Raji (cell line): ENCODE data around the gene KRTAP10-3.

Source experiments
- POLR2A ChIP-seq: IDR thresholded peaks from 2 replicates; pipeline ENCODE4 v1.6.1; 2011; ENCODE audit warnings: low read depth, low read length, control low read depth; ENCODE audit not compliant: insufficient read depth

Gene KRTAP10-3

DNA sequence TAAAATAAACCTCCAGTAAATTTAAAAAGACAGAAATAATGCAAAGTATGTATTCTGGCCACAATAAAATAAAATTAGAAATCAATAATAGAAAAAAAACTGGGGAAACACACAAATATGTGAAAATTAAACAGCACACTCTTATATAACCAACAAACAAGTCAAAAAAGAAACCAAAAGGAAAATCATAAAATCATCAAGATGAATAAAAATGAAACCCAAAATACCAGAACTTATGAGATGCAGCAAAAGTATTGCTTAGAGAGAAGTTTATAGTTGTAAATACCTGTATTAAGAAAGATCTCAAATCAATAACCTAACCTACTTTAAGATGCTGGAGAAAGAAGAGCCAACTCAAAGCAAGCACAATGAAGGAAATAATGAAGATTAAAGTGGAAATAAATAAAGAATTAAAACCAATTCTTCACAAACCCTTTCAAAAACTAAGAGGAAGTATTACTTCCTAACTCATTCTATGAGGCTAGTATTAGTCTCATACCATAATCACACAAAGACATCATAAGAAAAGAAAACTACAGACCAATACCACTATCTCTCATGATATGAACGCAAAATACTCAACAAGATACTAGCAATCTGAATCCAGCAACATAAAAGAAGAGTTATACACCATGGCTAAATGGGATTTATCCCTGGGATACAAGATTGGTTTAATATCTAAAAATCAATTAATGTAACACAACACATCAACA is 6.4 kb upstream of the KRTAP10-3 start:
- TF ChIP-seq POLR2A: no peak

GRCh38 chr21:44564099-44564498 is 5.5 kb upstream of the KRTAP10-3 start:
- no peak for TF ChIP-seq POLR2A

- no peak for TF ChIP-seq POLR2A
These were observed 885 bp downstream of the KRTAP10-3 start for GRCh38 chr21:44557491-44558328.

DNA sequence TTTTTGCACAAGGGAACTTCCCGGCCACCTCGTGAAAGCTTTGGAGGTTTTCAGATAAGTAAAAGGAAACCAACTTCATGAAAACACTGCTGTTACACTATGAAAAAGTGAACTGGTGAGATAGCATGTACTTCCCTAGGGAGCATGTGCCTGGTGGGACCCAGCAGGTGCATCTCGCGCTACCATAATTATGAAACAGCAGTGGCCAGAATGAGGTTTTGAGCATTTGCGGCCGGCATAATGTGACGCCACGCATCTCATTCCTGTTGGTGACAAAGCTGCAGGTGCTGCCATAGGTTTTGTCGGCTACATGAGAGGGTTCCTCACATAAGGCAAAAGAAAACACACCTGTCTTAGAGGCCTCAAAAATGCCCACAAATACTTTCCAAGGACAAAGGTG is 1.7 kb downstream of the KRTAP10-3 start:
- TF ChIP-seq POLR2A: no peak

- no peak for TF ChIP-seq POLR2A
These were observed 3.3 kb downstream of the KRTAP10-3 start for GRCh38 chr21:44555200-44555875.

- TF ChIP-seq POLR2A: no peak
These were observed 5.9 kb downstream of the KRTAP10-3 start for GRCh38 chr21:44552681-44553080.

- no peak for TF ChIP-seq POLR2A
These were observed 6.5 kb downstream of the KRTAP10-3 start for GRCh38 chr21:44552136-44552535.

DNA sequence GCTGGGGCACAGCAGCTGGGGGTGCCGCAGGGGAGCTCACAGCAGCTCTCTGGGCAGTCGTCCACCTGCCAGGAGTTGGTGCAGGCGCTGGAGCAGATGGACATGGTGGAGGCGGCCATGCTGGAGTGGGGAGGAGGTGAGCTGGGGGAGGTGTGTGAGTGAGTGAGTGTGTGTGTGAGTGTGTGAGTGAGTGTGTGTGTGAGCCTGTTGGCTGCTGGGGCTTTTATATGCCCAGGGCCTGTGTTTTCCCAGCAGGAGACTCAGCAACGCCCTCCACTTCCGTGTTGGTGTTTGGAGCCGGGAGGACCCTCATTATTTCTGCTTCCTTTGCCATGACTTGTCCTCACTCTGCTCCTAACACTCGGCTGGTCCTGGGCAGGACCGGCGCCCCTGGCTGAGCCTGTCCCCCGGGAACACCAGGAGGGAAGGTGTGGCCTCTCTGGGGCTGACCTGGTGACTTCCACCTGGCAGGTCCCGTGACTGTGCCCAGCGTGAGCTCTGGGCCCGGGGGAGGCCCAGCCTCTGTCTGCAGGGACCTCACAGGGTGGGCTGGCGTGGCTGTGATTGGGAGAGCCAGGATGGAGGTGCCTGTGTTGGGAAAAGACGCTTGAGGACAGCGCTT is 7.1 kb downstream of the KRTAP10-3 start, which contains the start of gene KRTAP10-2:
Gene KRTAP10-2 (minus strand): TSS at position 166 of the 622 bp plus-strand sequence. CDS start 47 bp downstream, at position 119.
- TF ChIP-seq POLR2A: no peak

DNA sequence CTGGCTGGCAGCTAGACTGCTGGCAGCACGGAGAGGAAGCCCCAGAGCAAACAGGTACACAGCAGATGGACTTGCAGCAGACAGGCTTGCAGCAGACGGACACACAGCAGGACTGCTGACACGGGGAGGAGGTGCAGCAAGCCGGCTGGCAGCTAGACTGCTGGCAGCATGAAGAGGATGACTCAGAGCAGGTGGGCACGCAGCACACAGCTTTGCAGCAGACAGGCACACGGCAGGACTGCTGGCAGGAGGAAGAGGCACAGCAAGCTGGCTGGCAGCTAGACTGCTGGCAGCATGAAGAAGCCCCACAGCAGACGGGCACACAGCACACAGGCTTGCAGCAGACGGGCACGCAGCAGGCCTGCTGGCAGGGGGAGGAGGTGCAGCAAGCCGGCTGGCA is 7.8 kb downstream of the KRTAP10-3 start:
- TF ChIP-seq POLR2A: no peak

- TF ChIP-seq POLR2A: no peak
These were observed 8.9 kb downstream of the KRTAP10-3 start for GRCh38 chr21:44549525-44550211.

- no peak for TF ChIP-seq POLR2A
These were observed 9.7 kb downstream of the KRTAP10-3 start for GRCh38 chr21:44548922-44549321.

GRCh38 chr21:44548381-44548780 is 10.2 kb downstream of the KRTAP10-3 start:
- no peak for TF ChIP-seq POLR2A

DNA sequence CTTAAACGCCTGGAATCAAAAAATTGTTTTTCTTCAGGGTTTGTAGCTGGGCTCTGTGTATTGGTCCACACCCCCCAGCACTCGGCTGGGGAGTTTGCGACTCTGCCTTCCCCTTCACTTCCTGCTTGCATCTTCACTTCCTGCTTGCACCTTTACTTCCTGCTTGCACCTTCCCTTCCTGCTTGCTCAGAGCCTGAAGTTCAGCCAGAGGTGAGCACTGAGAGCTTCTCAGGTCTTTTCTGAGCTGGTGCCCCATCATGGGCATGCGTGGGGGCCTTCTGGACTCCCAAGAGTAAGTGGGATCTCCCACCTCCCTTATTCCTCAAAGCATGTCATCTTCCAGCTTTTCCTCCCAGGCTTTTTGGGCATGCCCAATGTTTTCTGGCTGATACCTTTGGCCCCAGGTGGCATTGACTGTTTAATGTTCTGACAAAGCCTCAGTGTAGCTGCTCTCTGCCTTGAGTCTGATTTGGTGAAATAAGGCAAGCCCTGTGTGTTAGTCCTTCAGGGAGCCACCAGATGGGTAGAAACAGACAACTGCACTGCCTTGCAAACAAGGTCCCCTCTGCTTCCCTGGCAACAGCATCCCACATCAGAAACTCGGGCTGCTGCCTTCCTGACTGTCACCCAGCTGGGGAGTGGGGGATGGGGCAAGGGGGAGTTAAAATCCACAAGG is 10.8 kb downstream of the KRTAP10-3 start:
- TF ChIP-seq POLR2A: no peak

DNA sequence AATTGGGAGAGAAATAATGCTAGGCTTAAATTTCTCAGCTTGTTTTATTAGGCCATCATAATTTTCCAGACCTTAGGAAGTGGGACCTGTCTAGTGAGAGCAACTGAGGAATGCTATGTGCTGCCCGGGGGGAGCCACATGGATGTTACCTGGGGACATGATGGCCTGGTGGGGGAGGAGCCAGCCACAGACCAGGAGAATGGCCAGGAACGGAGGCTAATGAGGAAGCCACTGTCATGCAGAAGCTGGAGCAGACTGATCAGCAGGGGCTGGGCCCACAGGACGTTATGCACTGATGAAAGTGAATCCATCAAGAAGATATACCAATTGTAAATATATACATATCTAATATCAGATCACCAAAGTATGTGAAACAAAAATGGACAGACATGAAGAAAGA is 14.0 kb downstream of the KRTAP10-3 start:
- no peak for TF ChIP-seq POLR2A

DNA sequence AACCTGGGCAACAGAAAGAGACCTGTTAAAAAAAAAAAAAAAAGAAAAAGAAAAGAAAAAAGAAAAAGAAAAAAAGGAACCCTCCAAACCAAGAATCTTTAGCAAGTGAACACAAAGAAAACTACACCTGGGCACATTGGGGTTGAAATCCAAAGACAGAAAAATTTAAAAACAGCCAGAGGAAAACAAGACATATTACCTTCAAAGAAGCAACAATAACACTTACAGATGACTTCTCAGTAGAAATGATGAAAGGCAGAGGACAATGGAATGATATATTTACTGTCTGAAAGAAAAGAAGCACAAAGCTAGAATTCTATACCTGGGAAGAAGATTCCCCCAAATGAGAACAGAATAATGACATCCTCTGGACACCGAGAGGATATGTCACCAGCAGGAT is 15.9 kb downstream of the KRTAP10-3 start:
- TF ChIP-seq POLR2A: no peak
